ENCODE results near the gene PRRC2B.
A peak's percentile ranks its signal among the peaks of the same experiment; 100 is the strongest.
"Not testable (repeated sequence)": the region's sequence is repeated elsewhere in the genome, so short reads cannot be mapped to it uniquely, and the experiment has no call there.

The PRRC2B gene

DNA sequence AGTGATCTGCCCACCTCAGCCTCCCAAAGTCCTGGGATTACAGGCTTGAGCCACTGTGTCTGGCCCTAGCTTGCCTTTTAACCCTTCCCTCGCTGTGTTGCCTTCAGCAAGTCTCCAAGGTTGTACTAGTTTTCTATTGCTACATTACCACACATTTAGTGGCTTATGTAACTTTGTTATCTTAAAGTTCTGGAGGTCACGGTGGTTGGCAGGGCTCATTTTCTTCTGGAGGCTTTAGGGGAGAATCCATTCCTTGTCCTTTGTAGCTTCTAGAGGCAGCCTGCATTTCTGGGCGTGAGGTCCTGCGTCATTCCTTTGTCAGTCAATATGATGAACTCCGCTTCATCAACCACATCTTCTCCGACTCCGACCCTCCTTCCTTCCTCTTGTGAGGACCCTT, 2.9 kb upstream of the PRRC2B start:
- no peak for DNase-seq

DNA sequence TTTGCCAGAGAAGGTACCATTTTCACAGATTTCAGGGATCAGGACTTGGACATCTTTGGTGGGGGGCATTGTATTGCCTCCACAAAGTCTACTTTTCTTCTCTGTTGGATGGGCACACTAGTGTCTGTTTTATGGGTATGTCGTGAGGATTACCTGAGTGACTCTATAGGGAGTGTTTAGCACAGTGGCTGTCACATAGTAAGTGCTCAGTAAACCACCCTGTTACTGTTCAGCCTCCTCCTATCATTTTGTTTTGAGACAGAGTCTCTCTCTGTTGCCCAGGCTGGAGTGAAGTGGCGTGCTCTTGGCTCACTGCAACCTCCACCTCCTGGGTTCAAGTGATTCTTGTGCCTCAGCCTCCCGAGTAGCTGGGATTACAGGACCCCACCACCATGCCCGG, 2.4 kb upstream of the PRRC2B start:
- no peak for DNase-seq

- no peak for DNase-seq
Measured at GRCh38 chr9:131394464-131395156, 724 bp downstream of the PRRC2B start.

DNA sequence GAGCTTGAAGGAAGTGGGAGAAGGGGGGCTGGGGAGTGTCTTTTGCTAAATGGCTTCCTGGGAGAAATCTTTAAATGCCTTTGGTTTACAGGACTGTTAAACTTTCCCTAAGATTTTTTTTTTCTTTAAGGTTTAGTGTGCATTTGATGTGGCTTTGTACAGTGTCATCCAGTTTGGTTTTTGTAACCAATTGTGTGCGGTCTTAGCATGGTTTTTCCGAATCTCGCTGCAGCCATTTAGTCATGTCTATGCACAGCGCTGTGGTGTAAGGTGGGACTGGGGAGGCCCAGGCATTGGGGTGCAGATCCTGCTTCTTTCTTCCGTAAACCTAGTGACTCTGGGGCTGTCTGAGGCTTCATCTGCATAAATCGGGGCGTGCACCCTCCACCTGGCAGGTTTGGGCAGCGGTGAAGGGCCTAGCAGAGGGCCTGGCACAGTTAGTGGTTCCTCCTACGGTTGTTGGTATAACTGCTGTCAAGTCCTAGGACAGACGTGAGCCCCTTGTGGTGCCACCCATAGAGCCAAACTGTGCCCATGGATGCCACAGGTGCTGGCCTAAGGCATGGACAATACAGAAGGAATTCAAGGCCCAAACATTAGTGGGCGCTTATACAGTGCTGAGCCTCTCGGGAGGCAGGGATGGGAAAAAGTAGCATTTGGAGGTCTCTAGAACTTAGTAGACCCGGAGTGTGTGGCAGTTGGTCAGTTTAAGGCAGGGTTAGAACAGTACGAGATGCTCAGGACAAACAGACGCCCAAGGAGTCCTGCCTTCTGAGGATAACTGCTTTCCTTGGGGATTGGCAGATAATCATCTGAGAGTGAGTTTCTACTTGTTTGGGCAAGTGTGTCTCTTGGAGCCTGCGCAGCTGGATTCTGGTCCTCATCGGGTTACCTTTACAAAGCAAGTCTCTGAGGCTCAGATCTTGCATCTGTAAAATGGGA, 1.5 kb downstream of the PRRC2B start:
- DNase-seq: no peak

- DNase-seq: not testable (repeated sequence)
Measured at GRCh38 chr9:131396099-131396479, 2.2 kb downstream of the PRRC2B start.

DNA sequence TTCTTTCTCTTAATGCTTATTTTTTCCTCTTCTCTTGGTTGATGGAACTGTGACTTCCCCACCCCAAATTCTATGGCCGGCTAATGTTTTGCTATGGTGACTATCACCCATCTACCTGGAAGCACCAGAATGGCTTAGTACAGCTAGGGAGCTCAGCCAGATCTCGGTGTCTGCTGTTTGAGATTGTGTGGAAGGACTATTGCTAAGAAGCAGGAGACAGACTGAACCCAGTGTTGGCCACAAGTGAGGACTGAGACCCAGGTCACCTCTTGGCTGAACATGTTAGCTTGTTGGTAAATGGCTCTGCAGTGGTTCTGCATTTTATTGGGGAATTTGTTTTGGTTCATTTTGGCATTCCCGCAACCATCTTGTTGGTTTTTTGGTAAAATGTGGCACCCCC, 2.7 kb downstream of the PRRC2B start:
- no peak for DNase-seq

DNA sequence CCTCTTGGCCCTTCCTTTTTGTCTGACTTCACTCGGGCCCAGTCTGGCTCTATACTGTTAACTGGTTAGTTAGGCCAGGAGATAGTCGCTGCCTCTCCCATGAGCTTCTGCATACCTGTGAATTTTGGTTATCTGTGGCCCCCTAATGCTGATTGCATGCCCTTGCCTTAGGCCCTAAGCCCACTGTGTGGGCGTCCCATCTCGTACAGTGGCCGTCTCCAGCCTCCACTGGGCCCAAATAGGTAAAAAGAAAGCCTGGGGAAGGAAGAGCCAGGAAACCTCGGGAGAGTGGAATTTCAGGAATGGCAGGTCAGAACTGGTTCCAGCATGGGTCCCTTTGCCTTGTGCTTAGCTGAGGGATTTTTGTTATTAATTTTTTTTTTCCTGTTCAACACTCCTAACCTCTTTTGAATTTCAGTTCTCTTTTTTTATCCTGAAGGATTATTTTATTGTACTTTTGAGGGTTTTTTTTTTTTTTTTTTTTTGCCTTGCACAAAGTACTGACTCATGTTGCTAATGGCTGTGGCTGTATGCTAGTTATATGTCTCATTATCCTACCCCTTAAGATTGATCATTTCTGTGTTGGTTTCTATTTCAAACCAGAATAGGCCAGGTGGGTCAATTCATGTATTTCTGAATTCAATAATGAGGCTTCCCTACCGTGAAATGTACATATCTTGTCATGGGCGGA, 3.4 kb downstream of the PRRC2B start:
- DNase-seq: no peak

- no peak for DNase-seq
Measured at GRCh38 chr9:131398204-131398603, 4.3 kb downstream of the PRRC2B start.

GRCh38 chr9:131399972-131400371, 6.1 kb downstream of the PRRC2B start:
- DNase-seq: no peak

- DNase-seq: no peak
Measured at GRCh38 chr9:131400627-131401026, 6.7 kb downstream of the PRRC2B start.

DNA sequence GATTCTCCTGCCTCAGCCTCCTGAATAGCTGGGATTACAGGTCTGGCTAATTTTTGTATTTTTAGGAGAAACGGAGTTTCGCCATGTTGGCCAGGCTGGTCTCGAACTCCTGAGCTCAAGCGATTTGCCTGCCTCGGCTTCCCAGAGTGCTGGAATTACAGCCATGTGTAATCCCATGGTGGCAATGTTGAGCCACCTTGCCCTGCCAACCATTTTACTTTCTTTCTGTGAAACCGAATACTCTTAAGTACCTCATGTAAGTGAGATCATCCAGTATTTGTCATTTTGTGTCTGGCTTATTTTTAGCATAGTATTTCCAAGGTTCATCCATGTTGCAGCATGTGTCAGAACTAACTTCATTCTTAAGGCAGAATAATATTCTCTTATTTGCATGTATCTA, 8.2 kb downstream of the PRRC2B start:
- DNase-seq: no peak

DNA sequence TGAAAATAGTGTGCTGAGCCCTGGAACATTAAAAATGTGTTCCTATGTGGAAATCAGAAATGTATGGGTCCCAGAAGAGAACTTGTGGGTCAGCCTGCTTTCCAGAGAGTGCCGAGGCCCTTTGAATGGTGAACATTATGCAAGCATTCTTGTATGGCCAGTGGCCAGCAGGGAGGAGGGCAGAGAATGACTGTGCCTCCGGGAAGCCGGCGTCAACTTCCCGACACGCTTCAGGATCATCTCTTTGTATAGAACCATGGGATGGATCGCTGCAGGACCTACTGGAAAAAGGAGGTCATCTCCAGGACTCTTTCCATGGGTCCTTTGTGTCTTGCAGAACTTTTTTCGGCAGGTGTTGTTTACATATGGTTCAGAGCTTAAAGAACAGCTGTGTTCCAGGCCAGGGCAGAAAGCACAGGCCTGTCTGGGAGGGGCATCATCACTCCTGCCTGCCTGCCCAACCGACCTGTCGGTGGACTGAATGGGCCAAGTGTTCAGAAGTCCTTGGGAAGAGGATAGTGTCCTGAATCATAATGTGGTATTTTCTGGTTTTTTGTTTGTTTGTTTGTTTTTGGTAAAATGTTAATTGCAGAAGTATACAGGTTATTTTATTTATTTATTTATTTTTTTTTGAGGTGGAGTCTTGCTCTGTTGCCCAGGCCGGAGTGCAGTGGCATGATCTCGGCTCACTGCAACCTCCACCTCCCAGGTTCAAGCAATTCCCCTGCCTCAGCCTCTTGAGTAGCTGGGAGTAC, 9.0 kb downstream of the PRRC2B start:
- no peak for DNase-seq

GRCh38 chr9:131403493-131403773, 9.5 kb downstream of the PRRC2B start:
- DNase-seq: no peak

DNA sequence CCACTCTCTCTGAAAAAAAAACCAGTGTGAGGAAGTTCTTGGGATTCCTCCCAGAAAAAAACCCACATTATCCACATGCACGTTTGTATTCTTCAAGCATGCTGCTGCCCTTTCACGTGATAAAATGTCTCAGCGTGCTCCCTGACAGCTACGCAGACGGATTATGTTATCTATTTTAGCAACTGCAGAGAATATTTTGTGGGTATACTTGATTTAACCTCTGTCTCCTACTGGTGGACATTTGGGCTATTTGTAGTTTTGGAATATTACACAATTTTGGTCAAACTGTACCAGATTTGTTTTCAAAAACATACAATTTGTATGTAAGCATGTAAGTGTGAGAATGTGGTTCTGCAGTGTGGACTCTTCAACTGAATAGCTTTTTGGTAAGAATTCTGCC, 10.7 kb downstream of the PRRC2B start:
- no peak for DNase-seq

DNA sequence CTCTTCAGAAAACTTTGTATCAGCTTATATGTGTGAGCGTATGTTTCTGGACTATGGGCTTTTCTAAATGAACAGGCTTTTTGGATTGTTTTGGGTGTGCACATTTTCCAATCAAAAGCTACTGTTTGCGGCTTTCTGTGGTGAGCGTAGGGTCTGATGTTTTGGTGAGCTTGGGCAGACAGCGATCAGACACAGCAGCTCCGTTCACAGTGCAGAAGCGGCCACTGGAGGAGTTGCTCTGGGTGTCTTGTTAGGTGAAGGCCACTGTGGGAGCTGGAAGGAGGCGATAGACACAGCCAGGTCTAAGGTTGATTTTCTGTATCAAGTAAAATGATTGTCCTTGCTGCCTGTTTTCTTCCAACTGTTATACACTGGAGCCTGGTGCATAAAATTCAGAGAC, 11.1 kb downstream of the PRRC2B start:
- no peak for DNase-seq

DNA sequence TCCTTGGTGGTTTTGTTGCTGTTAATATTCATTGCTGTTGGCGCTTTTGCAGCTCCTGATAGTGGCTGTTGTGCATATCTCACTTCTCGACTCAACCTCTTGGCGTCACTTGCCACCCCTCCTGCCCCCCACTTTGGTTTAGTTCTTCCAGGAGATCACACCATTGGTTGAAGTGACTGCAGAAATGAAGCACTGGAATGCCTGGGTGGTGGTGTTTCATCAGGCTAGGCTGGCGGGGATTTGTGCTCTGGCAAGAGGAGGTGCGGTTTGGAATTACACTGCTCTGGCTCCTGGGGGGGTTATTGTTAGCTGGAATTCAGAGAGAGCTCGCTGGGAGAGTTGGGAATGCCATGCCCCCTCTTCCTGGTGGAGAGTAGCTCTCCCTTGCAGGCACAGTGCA, 11.5 kb downstream of the PRRC2B start:
- DNase-seq: no peak

GRCh38 chr9:131405858-131406537, 12.1 kb downstream of the PRRC2B start:
- DNase-seq: peak; percentile 31

DNA sequence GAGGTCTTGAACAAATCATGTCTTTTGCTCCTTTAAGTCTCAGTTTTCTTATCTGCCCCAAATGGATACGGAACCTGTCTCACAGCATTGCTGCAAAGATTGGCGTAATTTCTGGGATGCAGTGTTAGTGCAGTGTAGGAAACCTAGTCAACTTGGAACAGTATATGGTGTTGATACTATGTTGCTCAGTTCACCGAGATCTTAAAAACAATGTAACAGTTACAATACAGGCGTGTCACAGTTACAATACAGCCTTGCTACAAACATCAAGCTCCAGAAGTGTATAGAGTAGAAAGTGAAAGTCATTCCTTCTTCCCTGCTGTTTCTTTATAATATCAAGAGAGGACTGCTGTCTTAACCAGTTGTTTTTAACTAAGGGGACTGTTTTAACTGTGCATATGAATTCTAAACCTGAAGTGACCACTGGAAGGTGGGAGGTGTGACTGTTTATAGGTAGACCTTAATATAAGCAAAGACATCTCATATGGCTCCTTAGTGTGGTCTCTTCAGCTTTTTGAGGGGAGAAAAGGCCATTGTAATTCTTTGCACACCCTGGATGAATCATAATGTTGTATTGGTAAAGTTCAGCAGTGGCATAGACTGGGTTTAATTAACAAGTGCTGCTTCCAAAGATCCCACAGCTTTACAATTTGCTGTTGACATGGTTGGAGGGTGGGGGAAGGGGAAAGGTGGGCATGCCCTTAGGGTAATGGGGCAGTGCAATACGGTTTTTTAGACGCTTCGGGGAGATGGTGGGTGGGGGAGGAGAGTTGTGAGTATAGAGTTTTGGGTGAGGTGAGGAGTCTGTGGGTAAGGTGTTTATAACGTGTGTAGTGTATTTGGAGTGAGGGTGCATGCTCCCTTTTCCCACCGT, 12.9 kb downstream of the PRRC2B start:
- DNase-seq: no peak

- DNase-seq: peak; percentile 51
Measured at GRCh38 chr9:131407717-131408195, 13.9 kb downstream of the PRRC2B start.

- DNase-seq: no peak
Measured at GRCh38 chr9:131409458-131409992, 15.6 kb downstream of the PRRC2B start.

DNA sequence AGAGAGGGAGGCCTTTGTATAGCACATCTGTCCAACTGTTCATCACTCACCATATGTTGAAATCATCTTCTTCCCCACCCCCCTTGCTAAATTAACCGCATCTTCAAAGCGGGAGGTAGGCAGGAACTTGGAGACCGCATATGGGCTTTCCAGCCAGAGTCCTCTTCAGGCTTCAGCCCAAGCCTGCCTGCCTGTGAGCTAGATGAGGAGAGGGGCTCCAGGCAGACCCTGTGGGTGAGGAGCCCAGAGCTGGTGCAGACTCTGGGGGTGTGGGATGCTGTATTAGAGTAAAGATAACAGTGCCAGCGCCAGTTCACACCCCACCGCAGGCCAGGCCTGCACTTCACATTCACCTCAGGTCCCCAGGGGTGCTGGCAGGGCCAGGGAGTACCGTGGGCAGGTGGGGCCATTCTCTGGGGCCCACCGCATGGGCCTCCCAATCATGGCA, 16.2 kb downstream of the PRRC2B start:
- DNase-seq: no peak

Data from DMS153 (cell line).